Stimulated activated CD4-positive, alpha-beta T cell treated with anti-CD3 and anti-CD28 coated beads, Interleukin-2, amount 100 ng/mL, for 4 hours (primary cell): ENCODE results near the gene CAMK1D.
"Not testable (repeated sequence)": the region's sequence is repeated elsewhere in the genome, so short reads cannot be mapped to it uniquely, and the experiment has no call there.

Experiments used
- DNase-seq: peaks from one replicate; pipeline ENCODE4 v3.0.0-alpha.2; 2020; ENCODE audit warnings: low read depth

CAMK1D gene

DNA sequence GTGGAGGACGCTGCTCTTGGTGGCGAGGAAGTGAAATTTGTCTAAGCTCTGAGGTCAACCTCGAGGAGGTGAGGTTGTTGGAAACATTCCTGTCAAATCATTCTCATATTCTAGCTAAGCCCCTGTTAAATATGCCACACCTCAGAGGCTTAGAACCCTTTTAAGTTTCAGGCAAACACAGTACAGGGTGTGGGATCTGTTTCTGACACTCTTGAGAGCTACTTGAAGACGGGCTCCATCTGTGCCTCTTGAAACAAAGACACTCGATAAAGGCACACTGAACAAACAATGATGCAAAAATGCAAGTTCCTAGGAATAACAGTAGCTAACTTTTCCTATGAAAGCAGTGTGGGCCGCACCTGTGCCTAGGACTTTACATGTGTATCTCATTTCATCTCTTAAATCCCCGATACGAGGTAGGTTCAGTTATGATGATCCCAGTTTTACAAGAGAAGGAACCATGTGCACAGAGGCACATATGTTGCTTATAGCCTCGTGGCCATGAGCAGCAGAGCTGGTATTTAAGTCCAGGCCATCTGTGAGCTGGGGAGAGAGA, 352.9 kb downstream of the CAMK1D start:
- DNase-seq, result no peak

DNA sequence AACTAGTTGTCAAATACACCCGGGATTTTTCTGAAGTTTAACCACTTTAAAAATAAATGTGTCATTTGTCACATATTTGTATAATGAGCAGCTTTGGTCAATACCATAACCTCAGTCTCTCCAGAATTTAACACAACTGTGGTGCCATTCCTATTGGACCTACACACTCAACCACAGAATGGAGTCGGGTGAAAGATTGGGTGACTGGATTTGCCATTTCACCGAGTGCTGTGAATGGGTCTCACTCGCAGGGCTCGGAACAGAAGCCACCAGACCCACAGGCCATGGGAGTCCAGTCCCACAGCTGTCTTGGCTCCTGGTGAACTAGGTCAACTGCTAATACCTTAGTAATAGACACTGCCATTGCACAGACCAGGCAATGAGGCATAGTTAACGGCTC, 353.8 kb downstream of the CAMK1D start:
- no peak for DNase-seq

DNA sequence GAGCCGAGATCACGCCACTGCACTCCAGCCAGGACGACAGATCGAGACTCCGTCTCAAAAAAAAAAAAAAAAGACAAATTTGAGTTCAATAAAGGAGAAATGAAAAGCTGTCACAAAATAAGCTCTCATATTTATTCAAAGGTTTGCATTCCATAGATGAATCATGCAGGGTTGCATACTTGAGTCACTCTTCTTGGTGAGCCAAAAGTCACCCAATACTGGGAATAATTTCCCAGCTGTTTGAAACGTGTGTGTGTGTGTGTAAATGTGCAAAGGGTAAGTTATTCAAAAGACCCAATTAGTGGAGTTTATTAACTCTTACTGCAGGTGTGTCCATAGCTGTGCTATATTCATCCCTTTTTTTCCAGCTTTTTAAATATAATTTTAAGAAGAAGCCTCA, 354.5 kb downstream of the CAMK1D start:
- no peak for DNase-seq

DNA sequence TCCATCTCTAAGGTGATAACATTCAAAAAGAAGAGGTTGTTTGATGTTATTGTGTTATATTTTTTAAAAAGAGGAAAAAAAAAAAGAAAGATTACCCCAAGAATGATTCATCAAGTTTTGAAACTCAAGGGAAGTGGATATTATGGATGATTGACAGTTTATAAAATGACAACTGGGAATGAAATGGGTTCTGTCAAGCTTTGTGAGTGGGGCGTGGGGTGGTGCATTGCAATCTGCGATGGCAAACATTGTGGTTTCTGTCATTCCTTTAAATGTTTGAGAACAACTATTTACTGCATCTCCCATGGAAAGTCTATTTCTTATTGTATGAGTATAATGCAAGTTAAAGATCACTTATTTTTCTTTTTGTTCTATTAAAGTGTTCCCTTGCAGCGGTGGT, 355.1 kb downstream of the CAMK1D start:
- DNase-seq, result no peak

DNA sequence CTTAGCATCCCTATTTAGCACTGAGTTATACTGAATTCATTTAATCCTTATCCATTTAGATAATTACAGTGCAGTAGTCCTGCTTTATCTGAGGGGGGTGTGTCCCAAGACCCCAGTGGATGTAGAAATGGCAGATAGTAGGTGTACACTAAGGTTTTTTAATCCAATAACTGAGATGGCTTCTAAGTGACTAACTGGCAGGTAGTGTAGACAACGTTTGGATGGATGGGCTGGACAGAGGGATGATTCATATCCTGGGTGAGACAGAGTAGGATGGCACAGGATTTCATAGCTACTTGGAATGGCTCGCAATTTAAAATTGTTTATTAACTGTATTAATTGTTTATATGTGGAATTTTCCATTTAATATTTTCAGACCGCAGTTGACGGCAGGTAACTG, 356.6 kb downstream of the CAMK1D start:
- DNase-seq, result no peak

DNA sequence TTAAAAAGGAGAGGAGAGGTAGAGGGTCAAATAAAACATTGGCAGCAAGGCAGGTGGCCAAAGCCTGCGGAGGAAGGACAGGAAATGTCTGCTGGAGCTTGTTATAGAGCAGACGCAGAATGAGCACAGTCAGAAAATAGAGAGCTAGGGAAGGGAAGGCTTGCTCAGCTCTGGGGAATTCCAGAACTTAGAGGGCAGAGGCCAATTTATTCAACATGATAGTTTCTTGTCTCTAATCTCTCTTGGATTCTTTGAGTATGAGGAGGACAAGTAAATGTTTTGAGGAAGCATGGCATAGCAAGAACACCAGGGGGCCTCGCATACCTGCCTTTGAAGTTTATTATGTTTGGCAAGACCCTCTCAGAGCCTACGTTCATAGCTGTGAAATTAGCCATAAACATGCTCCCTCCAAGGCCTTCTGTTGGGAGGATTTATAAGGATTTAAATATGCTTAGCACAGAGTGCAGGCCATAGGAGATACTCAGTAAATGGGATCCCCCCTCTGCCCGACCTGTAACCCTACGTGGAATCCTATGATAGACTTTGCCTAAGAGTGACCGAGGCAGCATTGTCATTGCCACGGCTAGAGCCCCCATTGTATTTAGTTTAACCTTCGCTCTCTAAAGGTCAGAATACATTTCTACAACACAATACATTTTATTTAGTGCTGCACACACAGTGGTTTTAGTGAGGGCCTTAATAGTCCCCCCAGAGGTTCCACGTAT, 358.3 kb downstream of the CAMK1D start:
- no peak for DNase-seq

DNA sequence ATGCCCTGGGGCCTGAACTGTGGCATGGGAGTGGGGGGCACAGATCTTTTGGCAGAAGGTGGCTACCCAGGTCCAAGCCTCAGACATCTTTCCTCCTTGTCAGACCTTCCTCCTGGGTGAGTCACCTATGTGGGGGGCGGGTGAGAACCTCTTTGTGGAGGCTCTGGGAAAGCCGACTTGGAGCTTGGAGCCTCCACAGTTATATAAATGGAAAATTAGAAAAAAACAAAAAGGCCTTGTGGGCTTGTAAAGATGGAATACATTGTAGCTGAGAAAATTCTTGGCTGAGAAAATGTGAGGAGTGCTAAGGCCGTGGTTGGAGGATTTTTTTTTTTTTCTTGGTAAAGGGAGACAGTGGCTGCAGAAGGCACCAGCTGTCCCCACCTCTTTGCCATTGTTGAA, 359.7 kb downstream of the CAMK1D start:
- no peak for DNase-seq

DNA sequence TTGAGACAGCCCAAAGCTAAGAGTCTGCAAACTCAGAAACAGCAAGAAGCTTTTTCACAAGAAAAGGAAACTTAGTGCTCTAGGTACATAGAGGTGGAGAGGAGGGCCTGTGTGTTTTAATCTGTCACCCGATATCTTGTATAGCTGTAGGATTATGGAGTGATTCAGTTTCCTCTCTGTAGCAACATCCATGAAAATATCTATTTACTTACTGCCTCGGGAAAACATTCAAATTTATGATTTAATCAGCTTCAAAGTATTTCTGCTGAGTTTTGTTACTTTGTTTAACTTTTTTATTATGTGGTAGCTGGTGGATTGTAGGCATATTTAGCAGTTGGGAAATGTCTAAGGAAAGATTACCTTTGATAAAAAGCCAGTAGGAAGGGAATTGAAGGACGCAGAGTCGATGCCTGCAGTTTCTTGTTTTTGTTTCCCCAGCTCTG, 360.2 kb downstream of the CAMK1D start:
- DNase-seq, result no peak

DNA sequence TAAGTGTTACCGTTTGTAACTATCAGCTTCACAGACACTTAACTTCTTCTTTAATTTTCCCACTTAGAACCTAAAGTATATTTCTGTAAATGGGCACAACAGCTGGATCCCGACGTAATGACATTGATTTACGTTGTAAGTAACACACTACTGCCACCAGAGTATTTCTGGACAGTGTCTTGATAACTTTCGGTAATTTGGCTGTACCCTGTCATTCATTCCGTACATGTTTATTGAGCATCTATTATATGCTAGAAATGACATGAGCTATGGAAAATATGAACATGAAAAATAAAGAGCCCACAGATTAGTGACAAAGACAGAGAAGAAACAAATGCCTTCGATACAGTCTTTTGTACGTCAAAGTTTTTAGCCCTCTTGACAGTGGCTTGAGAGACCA, 360.8 kb downstream of the CAMK1D start:
- DNase-seq, result no peak

DNA sequence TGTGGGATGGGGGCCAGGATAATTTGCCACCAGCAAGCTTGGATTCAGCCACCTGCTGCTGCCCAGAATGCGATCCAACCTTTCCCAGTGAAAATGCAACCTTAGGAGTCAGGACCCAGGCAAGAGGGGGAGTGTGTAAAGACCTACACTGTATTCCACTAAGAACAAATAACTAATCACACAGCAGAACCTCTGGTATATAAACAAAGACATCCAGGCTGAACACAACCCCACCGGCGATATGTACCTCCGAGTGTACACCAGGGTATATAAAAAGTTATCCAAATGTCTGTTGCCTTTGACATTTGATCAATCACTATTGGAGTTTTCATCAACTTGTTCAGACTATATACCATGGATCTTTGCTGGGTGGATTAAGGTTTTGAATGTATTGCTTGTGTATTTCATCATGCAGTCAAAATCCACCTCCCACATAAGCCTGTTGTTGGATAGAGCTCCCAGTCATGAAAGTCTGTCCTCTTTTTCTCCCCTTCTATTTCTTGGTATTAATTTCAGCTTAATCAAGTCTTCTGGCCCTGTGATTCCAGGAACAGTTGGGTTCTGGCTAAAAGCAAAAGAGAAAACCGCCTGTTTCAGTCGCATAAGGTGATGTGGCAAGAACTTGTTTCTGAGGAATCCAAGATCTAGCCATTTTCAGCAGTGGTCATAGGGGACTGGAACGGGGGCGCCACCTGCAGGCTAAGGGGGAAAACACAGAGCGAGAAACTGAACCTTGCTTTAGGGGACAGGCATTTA, 361.4 kb downstream of the CAMK1D start:
- peak; percentile 59 for DNase-seq

DNA sequence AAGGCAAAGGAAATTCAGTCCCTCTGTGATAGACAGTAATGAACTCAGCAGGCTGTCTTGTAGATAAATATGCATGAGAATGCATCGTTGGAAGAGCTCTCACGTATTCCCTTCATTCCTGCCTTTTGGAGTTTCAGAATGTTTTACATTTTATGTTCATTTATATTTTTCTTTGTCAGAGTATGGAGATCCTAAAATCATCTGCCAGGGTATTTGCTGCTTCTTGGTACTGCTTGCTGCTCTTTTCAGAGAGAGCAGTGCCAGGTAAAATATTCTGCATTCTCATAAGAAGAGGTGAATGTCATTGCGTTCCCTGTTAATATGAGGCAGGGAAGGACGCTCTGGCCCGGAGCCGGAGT, 362.0 kb downstream of the CAMK1D start:
- no peak for DNase-seq

DNA sequence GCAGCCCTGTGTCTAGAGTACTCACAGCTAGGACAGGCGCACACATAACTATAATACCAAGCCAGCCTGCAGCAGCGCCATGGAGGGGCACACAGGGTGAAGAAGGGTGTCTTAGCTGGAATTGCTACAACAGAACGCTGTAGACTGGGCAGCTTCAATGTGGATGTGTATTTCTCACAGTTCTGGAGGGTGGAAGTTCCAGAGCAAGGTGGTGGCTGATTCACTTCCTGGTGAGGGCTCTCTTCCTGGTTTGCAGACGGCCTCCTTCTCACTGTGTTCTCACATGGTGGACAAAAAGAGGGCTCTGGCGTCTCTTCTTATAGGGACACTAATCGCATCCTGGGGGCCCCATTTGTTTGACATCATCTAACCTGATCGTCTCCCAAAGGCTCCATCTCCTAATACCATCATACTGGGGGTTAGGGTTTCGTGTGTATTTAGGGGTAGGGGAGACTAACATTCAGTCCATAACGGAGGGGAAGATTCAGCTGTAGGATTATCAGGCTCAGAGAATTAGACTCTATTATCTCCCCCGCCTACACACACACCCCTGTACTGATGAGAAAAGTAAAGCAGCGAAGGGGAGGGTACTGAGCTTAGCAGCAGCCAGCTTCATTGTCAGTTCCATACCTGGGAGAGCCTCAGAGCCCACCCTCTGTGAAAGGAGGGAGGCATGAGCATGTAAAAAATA, 363.1 kb downstream of the CAMK1D start:
- no peak for DNase-seq

DNA sequence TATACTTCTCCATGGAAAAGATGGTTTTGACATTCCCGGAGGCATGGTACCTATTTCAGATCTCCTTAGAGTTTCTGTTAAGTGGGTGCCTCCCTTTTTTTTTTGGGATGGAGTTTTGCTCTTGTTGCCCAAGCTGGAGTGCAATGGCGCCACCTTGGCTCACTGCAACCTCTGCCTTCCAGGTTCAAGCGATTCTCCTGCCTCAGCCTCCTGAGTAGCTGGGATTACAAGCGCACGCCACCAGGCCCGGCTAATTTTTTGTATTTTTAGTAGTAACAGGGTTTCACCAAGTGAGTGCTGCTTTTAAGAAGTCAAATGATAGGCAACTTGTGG, 363.6 kb downstream of the CAMK1D start:
- DNase-seq, result not testable (repeated sequence)

DNA sequence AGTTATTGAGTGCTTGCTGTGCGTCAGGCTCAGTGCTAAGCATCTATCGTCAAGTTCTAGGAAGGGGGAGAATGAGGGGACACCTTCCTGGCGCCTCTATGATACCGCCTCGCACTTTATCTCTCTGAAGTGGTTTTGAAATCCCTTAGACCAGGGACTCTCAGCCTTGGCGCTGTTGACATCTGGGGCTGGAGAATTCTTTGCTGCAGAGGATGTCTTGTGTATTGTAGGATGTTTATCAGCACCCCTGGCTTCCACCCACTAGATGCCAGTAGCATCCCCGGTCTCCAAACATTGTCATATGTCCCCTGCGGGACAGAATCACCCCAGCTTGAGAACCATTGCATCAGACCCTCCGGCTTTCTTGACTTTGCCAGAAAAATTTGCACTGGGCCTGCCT, 366.7 kb downstream of the CAMK1D start:
- DNase-seq, result no peak

DNA sequence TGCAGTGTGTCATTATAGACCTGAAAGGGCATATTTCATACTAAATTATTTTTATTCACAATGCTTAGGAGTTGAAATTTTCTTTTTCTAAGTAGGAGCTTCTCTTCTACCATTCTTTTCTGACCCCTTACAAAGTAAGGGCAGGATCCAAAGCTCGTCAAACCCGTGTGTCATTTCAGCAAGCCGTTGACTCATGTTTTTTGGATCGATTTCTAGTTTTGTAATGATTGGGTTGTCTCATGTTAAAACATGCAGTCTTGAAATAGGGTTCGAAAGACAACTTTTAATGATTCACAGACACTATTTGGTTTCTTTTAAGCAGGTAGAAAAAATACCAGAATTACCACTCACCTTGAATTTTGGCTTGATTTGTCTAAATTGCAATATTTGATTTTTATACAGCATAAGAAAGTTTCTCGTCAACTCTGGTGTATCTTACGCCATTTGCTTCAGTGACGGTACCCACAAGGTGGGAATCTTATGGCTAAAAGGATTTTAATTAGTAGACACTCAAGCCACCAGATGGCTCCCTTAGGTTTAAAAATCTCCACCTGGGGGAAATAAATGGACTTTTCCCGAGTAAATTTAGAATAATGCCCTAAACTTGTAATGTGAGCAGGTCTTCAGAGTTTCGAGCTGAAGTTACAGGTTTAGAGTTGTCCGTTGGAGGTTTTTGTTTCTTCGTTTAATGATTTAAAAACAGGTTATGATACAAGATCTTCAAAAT, 368.8 kb downstream of the CAMK1D start:
- DNase-seq, result no peak

DNA sequence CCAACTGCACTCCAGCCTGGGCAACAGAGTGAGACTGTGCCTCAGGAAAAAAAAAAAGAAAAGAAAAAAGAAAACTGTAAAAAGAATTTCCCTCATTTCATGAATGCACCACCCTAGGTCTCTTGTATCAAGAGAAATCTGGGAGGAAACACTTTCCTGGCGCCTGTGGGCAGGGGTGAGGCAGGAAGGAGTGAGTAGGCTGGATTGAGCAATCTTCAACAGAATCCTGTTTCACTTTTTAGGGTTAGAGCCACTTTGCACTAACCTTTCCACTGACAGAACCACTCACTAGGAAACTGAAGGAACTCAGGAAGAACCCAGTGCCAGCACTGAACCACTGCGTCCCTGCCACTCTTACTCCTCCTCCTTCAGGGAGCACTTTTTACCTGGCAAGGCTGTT, 370.0 kb downstream of the CAMK1D start:
- no peak for DNase-seq

DNA sequence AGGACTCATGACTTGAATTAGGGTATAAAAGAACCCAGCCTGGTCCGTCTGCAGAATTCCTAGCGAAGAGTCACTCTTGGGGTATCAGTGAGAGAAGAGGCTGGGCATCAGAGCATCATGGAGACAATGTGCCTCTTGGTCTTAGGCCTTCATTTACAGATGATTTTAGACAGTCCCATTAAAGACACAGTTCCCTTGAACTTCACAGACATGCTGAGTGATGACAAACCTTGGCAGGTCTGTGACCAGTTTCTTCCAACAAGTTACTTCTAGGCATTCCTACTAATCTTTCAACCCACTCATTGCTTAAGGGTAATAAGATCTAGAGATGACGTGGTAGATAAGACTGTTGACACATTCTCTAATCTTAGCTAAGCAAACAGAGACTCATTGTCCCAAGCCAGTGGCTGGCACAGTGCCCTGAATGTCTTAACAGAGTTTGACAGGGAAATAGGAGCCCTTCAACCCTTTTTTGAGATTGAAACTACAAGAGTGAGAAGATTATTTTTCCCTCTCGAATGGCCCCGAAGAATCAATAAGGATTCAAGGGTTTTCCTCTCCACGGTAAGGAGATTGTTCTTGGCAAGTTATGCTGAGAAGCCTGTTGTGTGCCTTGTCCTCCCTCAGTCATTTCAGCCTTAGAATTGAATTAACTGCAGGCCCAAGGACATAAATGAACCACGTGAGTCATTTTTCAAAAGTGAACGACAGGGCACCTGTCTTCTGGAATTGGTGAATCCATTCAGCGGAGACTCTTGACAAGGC, 371.1 kb downstream of the CAMK1D start:
- DNase-seq, result no peak

DNA sequence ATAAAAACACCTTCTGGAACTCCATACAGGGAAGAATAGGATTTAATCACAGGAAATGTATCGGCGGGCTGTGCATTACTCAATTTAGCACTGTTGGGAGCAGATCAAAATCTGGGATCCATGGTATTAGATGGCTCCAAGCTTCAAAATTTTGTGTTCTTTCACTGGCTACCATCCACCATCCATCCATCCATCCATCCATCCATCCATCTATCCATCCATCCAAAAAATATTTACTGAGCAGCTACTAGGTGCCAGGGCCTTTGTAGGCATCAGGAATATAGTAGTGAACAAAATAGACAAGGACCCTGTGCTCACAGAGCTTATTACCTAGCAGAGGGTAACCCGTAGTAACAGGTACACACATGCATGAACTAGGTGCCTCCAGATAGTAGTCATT, 372.0 kb downstream of the CAMK1D start:
- no peak for DNase-seq

DNA sequence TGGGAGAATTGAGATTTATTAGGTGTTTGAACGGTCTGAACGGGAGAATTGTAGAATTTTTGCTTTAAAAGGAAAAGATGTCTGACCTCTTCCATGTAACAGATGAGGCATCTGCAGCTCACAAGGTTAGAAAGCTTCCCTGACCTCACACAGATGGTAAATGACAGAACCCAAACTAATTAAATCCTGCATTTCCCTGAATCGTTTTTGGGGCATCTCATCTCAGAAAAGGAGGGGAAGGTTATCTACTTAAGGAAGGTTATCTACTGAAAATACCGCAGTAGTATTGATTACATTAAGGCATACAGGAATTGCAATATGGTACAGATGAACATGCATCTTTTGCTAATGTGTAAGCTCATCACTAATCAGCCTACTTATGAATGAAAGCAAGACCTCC, 373.9 kb downstream of the CAMK1D start:
- no peak for DNase-seq

DNA sequence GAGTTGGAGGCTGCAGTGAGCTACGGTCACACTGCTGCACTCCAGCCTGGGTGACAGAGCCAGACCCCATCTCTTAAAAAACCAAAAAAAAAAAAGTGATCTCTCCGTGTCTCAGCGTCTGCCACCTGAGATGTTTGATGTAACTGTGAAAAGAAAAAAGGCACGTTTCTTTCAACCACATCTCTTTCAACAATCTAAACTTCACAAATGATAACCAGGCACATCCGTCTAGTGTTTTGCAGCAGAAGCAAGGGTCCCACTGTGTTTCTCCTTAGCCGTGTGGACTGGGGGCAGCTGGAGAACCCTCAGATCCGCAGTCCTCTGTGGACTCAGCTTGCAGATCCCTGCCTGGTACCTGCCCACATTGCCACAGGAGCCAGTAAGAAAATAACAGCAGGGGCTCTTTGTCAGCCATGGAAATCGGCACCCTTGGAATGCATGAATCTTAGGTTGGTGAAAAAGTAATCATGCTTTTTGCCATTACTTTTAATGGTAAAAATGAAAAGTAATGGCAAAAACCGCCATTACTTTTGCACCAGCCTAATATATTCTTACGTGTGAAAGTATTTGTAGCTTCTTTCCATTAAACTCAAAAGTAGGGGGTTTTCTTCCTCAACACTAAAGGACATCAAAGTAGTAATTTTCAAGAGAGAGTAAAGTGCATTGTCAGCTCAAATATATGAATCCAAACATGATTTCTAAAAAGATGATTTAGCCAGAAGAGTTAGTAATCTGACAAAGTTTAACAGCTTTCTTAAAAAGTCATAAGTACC, 375.6 kb downstream of the CAMK1D start:
- DNase-seq, result no peak

DNA sequence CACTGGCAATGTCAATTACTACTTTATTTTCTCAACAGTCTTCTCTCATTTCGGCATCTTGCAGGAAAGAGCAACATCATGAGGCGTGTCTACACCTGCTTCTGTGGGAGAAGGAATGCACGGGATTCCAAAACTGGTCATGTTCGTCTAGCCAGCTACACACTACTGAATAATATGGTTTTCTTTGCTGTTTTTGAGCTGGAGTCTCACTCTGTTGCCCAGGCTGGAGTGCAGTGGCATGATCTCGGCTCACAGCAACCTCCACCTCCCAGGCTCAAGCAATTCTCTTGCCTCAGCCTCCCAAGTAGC, 376.2 kb downstream of the CAMK1D start:
- not testable (repeated sequence) for DNase-seq
